ENCODE measurements around the gene PTTG1IP2.

DNA sequence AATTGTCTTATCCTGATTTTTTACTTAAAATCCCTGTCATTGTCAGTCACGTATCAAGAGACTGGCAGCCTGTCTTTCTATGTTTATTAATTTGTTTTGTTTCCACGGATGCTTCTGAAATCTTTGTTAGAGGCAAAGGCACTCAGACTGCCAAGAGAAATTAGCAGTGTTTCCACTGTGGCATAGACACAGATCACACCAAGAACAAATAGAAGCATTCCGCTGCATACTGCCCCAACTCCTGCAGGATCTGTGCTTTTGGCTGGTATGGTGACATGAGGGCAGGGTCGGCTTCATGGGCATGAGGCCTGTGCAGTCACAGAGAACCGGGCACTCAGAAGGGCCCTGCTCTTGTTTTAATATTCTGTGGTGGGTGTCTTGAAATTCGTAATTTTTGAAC lies 47.8 kb upstream of the PTTG1IP2 start:
- TF ChIP-seq, protein P1, sequence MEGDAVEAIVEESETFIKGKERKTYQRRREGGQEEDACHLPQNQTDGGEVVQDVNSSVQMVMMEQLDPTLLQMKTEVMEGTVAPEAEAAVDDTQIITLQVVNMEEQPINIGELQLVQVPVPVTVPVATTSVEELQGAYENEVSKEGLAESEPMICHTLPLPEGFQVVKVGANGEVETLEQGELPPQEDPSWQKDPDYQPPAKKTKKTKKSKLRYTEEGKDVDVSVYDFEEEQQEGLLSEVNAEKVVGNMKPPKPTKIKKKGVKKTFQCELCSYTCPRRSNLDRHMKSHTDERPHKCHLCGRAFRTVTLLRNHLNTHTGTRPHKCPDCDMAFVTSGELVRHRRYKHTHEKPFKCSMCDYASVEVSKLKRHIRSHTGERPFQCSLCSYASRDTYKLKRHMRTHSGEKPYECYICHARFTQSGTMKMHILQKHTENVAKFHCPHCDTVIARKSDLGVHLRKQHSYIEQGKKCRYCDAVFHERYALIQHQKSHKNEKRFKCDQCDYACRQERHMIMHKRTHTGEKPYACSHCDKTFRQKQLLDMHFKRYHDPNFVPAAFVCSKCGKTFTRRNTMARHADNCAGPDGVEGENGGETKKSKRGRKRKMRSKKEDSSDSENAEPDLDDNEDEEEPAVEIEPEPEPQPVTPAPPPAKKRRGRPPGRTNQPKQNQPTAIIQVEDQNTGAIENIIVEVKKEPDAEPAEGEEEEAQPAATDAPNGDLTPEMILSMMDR (IDR thresholded peaks at IDR 0.05), result no peak
- no peak for TF ChIP-seq POLR2A (IDR thresholded peaks at IDR 0.05)

All from lower leg skin (tissue), 3 donors.